Epithelial cell of proximal tubule (primary cell): Measurements from ENCODE around the gene ZCCHC3. TPM values are rescaled to one million over a fixed set of nuclear protein-coding genes. Genes with fewer than 3 reads are reported as not detected.

ENCODE experiments used
- DNase-seq: peaks from one replicate; pipeline ENCODE4 v3.0.0-alpha.2; 2011; ENCODE audit warnings: low read depth
- H3K4me3 ChIP-seq: 2 replicates; pipeline ENCODE4 v1.5.1; 2011; ENCODE audit warnings: low read depth, mild to moderate bottlenecking, low read length
- total RNA-seq: library from RNA; depleted of rRNA; stranded (reverse); fragments of >200 nt; gene quantifications from 2 replicates; pipeline ENCODE4 v1.2.3, GENCODE V29; 2015
- TF ChIP-seq, protein P1 (sequence below): conservative IDR thresholded peaks from 2 replicates; pipeline ENCODE4 v1.5.1; 2012; ENCODE audit warnings: low read depth, mild to moderate bottlenecking, low read length

Gene ZCCHC3
- total RNA-seq, 1 donor from 2014 or later, result 12.4 TPM

DNA sequence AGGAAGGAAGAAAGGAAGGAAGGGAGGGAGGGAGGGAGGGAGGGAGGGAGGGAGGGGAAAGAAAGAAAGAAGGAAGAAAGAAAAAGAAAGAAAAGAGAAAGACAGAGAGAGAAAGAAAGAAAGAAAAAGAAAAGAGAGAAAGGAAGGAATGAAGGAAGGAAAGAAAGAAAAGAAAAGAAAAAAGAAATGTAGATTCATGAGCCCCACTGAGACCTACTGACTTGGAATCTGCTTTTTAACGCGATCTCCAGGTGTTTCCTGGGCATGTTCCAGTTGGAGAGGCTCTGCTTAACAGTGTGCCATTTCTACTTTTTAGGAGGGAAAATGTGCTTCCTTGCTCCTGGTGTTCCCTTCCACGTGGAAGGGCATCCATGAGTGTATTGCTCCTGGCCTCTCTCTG, 23.5 kb upstream of the ZCCHC3 start:
- no peak overlapping the region for H3K4me3 ChIP-seq
- DNase-seq, result no peak
- TF ChIP-seq, protein P1, sequence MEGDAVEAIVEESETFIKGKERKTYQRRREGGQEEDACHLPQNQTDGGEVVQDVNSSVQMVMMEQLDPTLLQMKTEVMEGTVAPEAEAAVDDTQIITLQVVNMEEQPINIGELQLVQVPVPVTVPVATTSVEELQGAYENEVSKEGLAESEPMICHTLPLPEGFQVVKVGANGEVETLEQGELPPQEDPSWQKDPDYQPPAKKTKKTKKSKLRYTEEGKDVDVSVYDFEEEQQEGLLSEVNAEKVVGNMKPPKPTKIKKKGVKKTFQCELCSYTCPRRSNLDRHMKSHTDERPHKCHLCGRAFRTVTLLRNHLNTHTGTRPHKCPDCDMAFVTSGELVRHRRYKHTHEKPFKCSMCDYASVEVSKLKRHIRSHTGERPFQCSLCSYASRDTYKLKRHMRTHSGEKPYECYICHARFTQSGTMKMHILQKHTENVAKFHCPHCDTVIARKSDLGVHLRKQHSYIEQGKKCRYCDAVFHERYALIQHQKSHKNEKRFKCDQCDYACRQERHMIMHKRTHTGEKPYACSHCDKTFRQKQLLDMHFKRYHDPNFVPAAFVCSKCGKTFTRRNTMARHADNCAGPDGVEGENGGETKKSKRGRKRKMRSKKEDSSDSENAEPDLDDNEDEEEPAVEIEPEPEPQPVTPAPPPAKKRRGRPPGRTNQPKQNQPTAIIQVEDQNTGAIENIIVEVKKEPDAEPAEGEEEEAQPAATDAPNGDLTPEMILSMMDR, result no peak

DNA sequence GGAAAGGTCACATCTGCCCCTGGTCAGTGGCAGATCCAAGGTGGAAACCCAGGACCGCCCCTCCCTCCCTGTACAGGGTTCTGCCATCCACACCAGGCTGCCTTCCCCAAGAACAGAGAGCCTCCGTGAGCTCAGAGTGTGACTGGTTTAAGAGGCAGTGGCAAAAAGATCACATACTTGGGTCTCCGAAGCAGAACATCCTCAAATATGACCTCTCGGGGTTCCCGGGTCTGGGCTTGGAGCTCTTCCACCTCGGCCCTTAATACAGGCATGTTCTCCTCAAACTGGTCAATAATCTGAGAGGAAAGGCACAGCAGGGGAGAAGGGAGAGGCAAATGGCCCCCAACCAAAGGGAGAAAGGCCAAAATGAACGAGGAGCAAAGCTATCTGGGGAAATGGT, 21.6 kb upstream of the ZCCHC3 start:
- DNase-seq, result no peak
- TF ChIP-seq, protein P1, result no peak
- no peak overlapping the region for H3K4me3 ChIP-seq

DNA sequence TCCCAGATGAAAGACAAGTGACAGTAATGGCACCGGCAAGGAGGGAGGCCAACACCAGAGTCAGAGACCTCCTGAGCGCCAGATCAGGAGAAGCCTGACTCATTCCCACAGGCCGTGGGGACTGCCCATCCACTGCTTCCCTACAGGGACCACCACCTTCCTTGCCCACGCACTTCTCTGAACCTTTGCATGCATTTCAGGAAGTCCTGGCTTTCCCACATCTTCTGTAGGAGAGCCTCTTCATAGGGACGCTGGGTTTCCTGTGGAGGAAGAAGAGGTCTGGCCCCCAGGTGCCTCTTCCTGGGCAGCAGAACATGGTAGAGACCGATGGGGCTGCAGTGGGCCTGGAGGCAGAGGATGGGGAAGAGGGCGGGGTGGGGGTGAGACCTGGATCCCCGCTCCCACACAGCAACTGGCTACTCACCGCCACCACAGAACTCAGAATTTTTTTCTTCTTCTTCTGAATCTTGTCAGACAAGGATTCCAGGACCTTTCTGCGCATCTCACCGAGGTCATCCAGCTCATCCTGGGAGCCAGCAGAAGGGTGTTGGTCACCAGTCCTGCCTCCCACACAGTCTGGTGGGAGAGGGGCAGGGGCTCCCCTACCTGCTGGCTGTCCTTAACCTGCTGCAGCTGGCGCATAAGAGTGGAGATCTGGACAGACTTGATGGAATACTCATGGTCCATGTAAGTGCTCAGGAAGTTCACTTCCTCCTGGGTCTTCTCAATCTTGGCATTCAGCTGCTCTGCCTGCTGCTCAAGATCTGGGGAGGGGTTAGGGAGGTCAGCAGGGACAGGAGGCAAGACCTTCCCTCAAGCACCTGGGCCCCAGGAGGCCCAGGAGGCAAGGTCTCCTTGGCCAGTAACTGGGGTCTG, 20.5 kb upstream of the ZCCHC3 start:
- TF ChIP-seq, protein P1, result no peak
- no peak for DNase-seq
- no peak overlapping the region for H3K4me3 ChIP-seq

DNA sequence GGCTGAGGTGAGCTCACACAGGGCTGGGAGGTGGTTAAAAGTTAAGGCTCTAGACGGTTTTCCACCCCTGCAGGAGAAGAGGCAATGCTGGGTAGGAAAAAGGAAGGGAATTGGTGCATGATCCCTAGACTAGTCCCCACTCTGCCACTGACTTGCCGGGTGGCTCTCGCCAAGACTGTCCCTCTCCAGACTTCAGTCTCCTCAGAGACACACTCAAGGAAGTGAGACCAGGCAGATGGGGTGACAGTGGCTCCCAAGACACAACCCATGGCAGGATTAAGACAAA, 19.9 kb upstream of the ZCCHC3 start:
- no peak overlapping the region for H3K4me3 ChIP-seq
- DNase-seq, result no peak
- TF ChIP-seq, protein P1, result no peak

DNA sequence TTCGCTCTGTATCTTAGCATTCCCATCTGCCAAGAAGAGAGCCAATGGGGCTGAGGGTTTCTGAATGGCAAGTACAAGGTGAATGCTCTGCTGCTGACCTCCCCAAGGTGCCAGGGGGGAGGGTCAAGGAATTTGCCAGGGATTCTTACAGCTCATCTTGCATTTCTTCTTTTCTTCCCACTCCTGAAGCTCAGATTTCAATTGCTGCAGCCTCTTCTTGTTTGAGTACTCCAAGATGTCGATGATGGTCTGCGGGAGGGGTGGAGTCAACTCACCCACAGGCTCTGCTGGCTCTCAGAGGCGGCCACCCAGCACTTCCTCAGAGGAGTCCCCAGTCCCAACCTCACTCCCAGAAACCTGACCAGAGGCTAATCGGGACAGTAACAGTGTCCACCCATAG, 19.2 kb upstream of the ZCCHC3 start:
- H3K4me3 ChIP-seq, result no peak overlapping the region
- TF ChIP-seq, protein P1, result no peak
- no peak for DNase-seq

DNA sequence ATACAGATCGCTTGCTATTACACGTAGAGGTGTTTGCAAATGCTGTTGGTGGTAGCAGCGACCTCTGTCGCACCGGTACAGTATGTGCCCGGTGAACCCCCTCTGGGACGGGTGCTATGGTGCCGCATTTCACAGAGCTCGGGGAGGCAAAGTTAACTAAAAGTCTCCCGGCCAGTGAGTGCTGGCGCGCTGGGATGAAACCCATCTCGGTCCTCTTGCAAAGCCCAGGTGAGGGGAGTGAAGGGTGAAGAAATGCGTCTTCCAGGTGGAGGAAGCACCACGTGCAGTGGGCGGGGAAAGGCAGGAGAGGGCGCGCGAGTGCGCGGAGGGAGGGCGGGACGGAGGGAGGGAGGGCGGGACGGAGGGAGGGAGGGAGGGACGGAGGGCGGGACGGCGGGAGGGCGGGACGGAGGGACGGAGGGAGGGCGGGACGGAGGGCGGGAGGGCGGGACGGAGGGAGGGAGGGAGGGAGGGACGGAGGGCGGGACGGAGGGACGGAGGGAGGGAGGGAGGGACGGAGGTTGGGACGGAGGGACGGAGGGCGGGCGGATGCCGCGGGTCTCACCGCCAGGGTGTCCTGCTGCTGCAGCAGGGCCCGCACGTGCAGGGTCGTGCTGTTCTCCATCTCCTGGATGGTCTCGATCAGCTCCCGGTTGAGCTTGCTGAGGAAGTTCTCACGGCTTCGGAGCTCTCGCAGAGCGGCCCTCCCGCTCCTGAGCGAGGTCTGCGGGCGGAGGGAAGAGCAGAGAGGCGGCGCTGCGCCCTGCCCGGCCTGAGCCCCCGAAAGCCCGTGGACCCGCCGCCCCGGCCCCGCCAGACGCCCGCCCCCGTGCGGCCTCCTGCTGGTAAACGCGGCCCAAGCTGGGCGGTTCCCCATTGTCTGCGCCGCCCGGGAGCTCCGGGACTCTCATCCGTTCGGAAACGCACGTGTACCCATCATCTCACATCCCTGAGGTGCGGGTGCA, 18.5 kb upstream of the ZCCHC3 start:
- TF ChIP-seq, protein P1, result no peak
- no peak overlapping the region for H3K4me3 ChIP-seq
- DNase-seq, result no peak
